DND-41 (cell line): ENCODE data around the gene ADAMTSL5.

Experiments used
- ATAC-seq: fragments of 200-7000 bp; cut with Tn5 transposase; 3 replicates; pipeline ENCODE4 v1.9.1; 2021; ENCODE audit warnings: low read depth; ENCODE audit not compliant: insufficient read depth
- DNase-seq: peaks from one replicate; pipeline ENCODE4 v3.0.0-alpha.2; 2020
- H2AFZ ChIP-seq: 2 replicates; pipeline ENCODE4 v1.6.0; 2012; ENCODE audit warnings: low read depth, low read length
- H3K27ac ChIP-seq: 2 replicates; pipeline ENCODE4 v1.5.1; 2012; ENCODE audit warnings: low read length, inconsistent platforms
- H3K27me3 ChIP-seq: fragments of 200-600 bp; sonication (generic); 2 replicates; pipeline ENCODE4 v1.6.0; 2012; ENCODE audit warnings: low read length, mild to moderate bottlenecking, inconsistent platforms; ENCODE audit not compliant: insufficient read depth, poor library complexity
- H3K36me3 ChIP-seq: 2 replicates; pipeline ENCODE4 v1.5.1; 2012; ENCODE audit warnings: low read length, inconsistent platforms; ENCODE audit not compliant: insufficient read depth
- H3K4me1 ChIP-seq: 2 replicates; pipeline ENCODE4 v1.5.1; 2012; ENCODE audit warnings: mild to moderate bottlenecking, low read length; ENCODE audit not compliant: insufficient read depth
- H3K4me2 ChIP-seq: 2 replicates; pipeline ENCODE4 v1.6.0; 2012; ENCODE audit warnings: mild to moderate bottlenecking, moderate library complexity, low read length, inconsistent platforms; ENCODE audit not compliant: insufficient read depth
- H3K4me3 ChIP-seq, 2 experiments: fragments of 200-600 bp in 1 of 2; shearing (Covaris generic) in 1 of 2; 2 replicates each; pipeline ENCODE4 v1.5.1; 2012 to 2016; ENCODE audit warnings: inconsistent platforms in 2 of 2, low read length in 2 of 2, mild to moderate bottlenecking in 2 of 2, low read depth in 1 of 2, moderate library complexity in 1 of 2
- H3K79me2 ChIP-seq: 2 replicates; pipeline ENCODE4 v1.6.0; 2012; ENCODE audit warnings: low read length, inconsistent platforms; ENCODE audit not compliant: insufficient read depth
- H3K9ac ChIP-seq: 2 replicates; pipeline ENCODE4 v1.6.0; 2012; ENCODE audit warnings: low read depth, mild to moderate bottlenecking, inconsistent platforms, low read length, moderate library complexity
- H3K9me3 ChIP-seq: 2 replicates; pipeline ENCODE4 v1.5.1; 2012; ENCODE audit warnings: low read length, moderate library complexity, mild to moderate bottlenecking, inconsistent platforms; ENCODE audit not compliant: insufficient read depth, severe bottlenecking
- H4K20me1 ChIP-seq: 2 replicates; pipeline ENCODE4 v1.6.0; 2012; ENCODE audit warnings: low read length; ENCODE audit not compliant: insufficient read depth
- EZH2 ChIP-seq: IDR thresholded peaks from 3 replicates; pipeline ENCODE4 v1.6.1; 2012; ENCODE audit warnings: borderline replicate concordance, low read depth, mild to moderate bottlenecking, moderate library complexity, low read length, inconsistent platforms; ENCODE audit not compliant: severe bottlenecking
- TF ChIP-seq, protein P1 (sequence below): IDR thresholded peaks from 2 replicates; pipeline ENCODE4 v1.5.1; 2012; ENCODE audit warnings: borderline replicate concordance, low read length, moderate library complexity, mild to moderate bottlenecking; ENCODE audit not compliant: poor library complexity, severe bottlenecking; ENCODE audit errors: extremely low read depth

The ADAMTSL5 gene

DNA sequence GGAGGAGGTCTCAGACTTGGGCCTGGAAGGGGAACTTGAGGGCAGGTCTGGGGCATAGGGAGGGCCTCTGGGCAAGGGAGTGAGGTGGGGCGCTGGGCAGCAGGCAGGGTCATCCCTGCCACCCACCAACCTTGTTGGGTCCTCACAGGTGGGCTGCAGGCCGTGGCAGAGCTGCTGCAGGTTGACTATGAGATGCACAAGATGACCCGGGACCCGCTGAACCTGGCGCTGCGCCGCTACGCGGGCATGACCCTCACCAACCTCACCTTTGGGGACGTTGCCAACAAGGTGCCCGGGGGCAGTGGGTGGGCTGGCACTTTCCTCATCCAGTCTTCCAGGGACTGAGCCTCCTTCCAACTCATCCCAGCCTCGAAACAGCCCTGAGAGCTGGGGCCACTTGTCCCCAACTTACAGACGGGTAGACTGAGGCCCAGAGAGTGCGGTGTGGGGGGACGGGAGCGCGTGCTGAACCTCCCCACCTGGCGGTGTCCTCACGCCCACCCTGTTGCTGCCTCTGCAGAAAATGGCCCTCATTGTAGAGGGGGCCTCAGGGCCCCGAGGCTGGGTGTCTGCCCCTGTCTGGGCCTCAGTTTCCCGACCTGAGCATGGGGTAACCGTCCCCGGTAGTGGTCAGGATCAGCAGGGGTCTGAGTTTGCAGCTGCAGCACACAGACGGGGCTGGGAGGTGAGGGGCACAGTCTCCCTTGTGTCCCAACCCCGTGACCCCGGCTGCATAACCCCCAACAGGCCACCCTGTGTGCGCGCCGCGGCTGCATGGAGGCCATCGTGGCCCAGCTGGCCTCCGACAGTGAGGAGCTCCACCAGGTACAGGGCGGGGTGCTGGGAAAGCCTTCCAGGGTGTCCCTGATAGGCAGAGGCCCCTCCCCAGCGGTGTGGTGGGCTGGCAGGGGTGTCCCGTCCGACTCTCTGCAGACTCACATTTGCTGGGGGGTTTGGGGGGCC lies 52.5 kb downstream of the ADAMTSL5 start:
- Histone ChIP-seq H3K4me3 (no peak overlapping the region), H3K27me3 (no peaks in the 10 kb centered on the region), H3K79me2 (no peaks in the 10 kb centered on the region), H3K4me1 (peaks cover 12% of the 10 kb centered on the region), H3K36me3 (peaks cover 13% of the 10 kb centered on the region), H3K9me3 (no peaks in the 10 kb centered on the region), H2AFZ (no peak overlapping the region), H3K9ac (no peak overlapping the region), H3K4me2 (no peak overlapping the region), H4K20me1 (peaks cover 28% of the 10 kb centered on the region), H3K27ac (no peak overlapping the region)
- TF ChIP-seq, protein P1, sequence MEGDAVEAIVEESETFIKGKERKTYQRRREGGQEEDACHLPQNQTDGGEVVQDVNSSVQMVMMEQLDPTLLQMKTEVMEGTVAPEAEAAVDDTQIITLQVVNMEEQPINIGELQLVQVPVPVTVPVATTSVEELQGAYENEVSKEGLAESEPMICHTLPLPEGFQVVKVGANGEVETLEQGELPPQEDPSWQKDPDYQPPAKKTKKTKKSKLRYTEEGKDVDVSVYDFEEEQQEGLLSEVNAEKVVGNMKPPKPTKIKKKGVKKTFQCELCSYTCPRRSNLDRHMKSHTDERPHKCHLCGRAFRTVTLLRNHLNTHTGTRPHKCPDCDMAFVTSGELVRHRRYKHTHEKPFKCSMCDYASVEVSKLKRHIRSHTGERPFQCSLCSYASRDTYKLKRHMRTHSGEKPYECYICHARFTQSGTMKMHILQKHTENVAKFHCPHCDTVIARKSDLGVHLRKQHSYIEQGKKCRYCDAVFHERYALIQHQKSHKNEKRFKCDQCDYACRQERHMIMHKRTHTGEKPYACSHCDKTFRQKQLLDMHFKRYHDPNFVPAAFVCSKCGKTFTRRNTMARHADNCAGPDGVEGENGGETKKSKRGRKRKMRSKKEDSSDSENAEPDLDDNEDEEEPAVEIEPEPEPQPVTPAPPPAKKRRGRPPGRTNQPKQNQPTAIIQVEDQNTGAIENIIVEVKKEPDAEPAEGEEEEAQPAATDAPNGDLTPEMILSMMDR: no peak
- TF ChIP-seq EZH2: no peak
- ATAC-seq (no peak), DNase-seq (no peak)

DNA sequence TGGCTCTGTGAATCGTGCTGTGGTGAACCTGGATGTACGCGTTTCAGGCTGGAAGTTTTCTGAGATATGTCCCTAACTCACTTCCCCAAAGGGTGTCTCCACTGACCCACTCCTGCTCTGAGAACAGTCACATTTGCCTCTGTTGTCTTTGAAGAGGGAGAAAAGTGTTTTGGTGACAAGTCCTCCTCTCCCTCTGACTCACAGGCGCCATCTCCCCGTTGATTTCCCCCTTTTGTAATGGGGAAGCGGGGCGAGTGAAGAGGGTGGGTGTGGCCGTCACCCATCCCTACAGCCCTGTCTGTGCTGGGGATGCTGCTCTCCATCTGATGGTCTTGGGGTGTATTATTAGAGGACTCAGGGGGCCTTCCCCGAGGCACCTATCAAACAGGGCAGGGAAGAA lies 53.3 kb downstream of the ADAMTSL5 start:
- H4K20me1 ChIP-seq: peaks cover 27% of the 10 kb centered on the region
- no peak overlapping the region for H3K4me3 ChIP-seq
- no peak for ATAC-seq
- no peaks in the 10 kb centered on the region for H3K79me2 ChIP-seq
- H3K9ac ChIP-seq: no peak overlapping the region
- H3K4me2 ChIP-seq: no peak overlapping the region
- no peak for DNase-seq
- H3K27me3 ChIP-seq: no peaks in the 10 kb centered on the region
- no peak overlapping the region for H3K27ac ChIP-seq
- H3K4me1 ChIP-seq: peaks cover 15% of the 10 kb centered on the region
- no peak overlapping the region for H2AFZ ChIP-seq
- TF ChIP-seq EZH2: no peak
- TF ChIP-seq, protein P1: no peak
- H3K9me3 ChIP-seq: no peaks in the 10 kb centered on the region
- H3K36me3 ChIP-seq: peaks cover 13% of the 10 kb centered on the region

DNA sequence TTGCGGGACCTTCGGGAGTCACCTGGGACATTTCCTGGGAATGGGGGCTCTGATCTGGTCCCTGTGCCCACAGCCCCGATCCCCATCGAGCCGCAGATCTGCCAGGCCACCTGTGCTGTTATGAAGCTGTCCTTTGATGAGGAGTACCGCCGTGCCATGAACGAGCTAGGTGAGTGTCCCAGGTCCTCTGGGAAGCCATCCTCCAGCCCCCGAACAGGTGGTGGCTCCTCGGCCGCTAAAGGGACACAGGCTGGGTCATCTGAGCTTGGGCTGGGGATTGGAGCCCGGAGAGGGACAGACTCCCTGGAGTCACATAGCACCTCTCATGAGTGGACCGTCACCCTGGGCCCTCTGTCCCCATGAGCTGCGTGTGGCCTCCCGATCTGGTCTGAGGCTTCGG lies 54.9 kb downstream of the ADAMTSL5 start:
- TF ChIP-seq EZH2: no peak
- H3K79me2 ChIP-seq: no peaks in the 10 kb centered on the region
- no peak overlapping the region for H3K4me3 ChIP-seq
- peaks cover 13% of the 10 kb centered on the region for H3K36me3 ChIP-seq
- ATAC-seq (no peak), DNase-seq (no peak)
- H2AFZ ChIP-seq: no peak overlapping the region
- no peak overlapping the region for H3K4me2 ChIP-seq
- H3K27ac ChIP-seq: no peak overlapping the region
- H3K9me3 ChIP-seq: no peaks in the 10 kb centered on the region
- H4K20me1 ChIP-seq: peaks cover 27% of the 10 kb centered on the region
- no peaks in the 10 kb centered on the region for H3K27me3 ChIP-seq
- no peak overlapping the region for H3K9ac ChIP-seq
- peaks cover 15% of the 10 kb centered on the region for H3K4me1 ChIP-seq

DNA sequence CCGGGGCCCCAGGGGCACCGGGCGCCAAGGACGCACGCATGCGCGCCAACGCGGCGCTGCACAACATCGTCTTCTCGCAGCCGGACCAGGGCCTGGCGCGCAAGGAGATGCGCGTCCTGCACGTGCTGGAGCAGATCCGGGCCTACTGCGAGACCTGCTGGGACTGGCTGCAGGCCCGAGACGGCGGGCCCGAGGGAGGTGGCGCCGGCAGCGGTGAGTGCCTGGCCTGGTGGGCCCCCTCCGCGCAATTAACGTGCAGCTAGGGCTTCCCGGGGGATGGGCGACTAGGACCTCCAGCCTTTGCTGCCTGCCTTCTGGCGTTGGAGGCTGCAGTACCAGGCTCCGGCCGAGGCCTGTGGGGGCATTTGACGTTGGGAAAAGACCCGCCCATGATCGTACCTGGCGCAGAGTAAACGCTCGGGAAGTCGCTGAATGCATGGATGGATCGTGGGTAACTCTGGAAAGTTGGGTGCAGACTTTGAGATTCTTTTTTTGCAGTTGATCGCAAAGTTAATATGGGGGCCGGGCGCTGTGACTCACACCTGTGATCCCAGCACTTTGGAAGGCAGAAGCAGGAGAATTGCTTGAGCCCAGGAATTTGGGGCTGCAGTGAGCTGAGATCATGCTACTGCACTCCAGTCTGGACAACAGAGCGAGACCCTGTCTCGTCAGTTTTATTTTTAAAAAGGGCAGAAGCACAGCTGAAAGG lies 55.6 kb downstream of the ADAMTSL5 start:
- H3K36me3 ChIP-seq: peaks cover 13% of the 10 kb centered on the region
- H3K4me1 ChIP-seq: peaks cover 15% of the 10 kb centered on the region
- no peak for ATAC-seq
- no peaks in the 10 kb centered on the region for H3K27me3 ChIP-seq
- H3K4me2 ChIP-seq: no peak overlapping the region
- no peaks in the 10 kb centered on the region for H3K79me2 ChIP-seq
- H3K9ac ChIP-seq: no peak overlapping the region
- no peak overlapping the region for H3K27ac ChIP-seq
- TF ChIP-seq, protein P1: no peak
- no peak for TF ChIP-seq EZH2
- no peak overlapping the region for H3K4me3 ChIP-seq
- DNase-seq: no peak
- no peak overlapping the region for H2AFZ ChIP-seq
- H3K9me3 ChIP-seq: no peaks in the 10 kb centered on the region
- peaks cover 33% of the 10 kb centered on the region for H4K20me1 ChIP-seq
